ENCODE results near the gene CPXM1. TPM values are rescaled to one million over a fixed set of nuclear protein-coding genes. Genes with fewer than 3 reads are reported as not detected.

CPXM1 gene
- total and polyA plus RNA-seq, 8 donors, result 8.1 to 93.7 (median 77.0) TPM

DNA sequence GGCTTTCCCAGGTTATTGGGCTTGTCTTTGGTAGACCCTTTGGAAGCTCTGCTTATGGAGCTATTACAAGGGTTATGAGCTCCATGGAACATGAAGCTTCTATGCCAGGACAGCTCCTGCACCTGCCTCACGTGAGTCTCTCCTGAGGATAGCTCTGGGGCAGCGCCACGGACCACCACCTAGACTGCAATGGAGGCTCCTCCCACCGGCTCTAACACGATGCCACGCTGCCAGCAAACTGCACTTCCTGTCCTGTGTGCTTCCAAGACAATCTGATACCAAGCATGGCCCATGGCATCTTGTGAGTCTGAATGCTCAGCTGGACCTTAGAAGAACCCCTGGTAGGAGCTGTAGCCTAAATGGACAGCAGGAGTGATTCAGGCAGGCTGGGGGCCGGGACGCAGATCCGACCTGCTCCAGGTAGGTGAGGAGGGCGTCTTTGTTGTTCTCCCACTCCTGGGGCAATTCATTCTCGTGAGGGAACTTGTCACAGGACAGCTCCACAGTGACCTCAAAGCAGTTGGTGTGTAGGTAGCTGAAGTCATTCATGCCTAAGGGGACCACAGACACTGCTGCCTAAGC lies 5.5 kb downstream of the CPXM1 start:
- DNase-seq (no peak), ATAC-seq (no peak)
- intact Hi-C loops (cut with DNase I), result no loop called here
- Histone ChIP-seq H3K9me3 (no peaks in the 10 kb centered on the region), H3K4me1 (peaks cover 0 to 10% of the 10 kb centered on the region in 2 donors), H3K27ac (no peak overlapping the region), H3K36me3 (no peaks in the 10 kb centered on the region), H3K4me3 (no peak overlapping the region), H3K27me3 (peaks cover under 1 to 76% of the 10 kb centered on the region in 2 donors)
- TF ChIP-seq, protein P1, sequence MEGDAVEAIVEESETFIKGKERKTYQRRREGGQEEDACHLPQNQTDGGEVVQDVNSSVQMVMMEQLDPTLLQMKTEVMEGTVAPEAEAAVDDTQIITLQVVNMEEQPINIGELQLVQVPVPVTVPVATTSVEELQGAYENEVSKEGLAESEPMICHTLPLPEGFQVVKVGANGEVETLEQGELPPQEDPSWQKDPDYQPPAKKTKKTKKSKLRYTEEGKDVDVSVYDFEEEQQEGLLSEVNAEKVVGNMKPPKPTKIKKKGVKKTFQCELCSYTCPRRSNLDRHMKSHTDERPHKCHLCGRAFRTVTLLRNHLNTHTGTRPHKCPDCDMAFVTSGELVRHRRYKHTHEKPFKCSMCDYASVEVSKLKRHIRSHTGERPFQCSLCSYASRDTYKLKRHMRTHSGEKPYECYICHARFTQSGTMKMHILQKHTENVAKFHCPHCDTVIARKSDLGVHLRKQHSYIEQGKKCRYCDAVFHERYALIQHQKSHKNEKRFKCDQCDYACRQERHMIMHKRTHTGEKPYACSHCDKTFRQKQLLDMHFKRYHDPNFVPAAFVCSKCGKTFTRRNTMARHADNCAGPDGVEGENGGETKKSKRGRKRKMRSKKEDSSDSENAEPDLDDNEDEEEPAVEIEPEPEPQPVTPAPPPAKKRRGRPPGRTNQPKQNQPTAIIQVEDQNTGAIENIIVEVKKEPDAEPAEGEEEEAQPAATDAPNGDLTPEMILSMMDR (IDR thresholded peaks at IDR 0.05), result no peak

DNA sequence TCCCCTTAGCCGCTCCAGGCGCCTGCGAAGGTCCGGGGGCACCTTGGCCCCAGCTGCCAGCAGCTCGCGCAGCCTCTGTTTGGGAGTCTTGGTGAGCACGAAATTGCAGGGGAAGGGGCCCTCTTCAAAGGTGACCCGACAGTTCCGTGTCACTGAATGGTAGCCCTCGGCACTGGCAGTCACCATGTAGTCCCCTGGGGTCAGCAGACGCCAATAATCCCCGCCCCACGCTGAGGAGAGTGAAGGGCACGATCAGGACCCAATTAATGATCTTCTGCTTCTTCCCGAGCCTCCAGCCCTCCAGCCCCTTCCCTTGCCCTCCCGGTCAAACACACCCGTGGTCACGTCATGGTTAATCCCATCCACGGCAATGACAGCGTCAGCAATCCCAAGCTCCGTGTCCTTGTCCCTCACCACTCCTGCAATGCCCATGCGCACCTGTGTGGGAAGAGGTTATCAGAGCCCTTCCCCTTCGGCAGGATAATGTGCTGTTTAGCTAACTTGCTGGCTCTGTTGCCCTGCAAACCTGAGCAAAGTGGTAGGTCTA lies 6.2 kb downstream of the CPXM1 start:
- Histone ChIP-seq H3K4me3 (no peak overlapping the region), H3K27me3 (peaks cover 0 to 71% of the 10 kb centered on the region in 2 donors), H3K36me3 (no peaks in the 10 kb centered on the region), H3K4me1 (peaks cover 0 to 4% of the 10 kb centered on the region in 2 donors), H3K27ac (no peak overlapping the region), H3K9me3 (no peaks in the 10 kb centered on the region)
- no peak for DNase-seq
- intact Hi-C loops (cut with DNase I), result no loop called here
- TF ChIP-seq, protein P1 (IDR thresholded peaks at IDR 0.05), result no peak
- ATAC-seq, result no peak

DNA sequence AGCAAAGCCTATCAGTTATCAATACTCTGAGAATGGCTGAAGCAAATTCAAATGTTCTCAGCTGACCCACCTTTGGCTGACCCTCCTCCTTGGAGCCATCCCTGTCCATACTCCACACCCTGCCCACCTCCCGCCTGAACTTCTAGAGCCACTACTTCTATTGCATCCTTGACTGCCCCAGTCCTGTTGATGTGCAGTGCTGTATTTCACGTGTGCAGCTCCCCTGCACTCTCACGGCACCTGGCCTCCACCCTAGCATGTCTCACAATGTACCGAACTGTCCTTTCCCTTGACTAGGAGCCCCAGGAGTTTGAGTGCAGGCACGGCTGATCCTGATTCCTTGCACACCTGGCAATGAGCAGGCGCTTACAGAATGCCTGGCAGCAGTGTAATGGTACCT lies 7.0 kb downstream of the CPXM1 start:
- Histone ChIP-seq H3K4me1 (no peaks in the 10 kb centered on the region), H3K27ac (no peak overlapping the region), H3K27me3 (peaks cover 0 to 66% of the 10 kb centered on the region in 2 donors), H3K36me3 (no peaks in the 10 kb centered on the region), H3K4me3 (no peak overlapping the region), H3K9me3 (no peaks in the 10 kb centered on the region)
- intact Hi-C loops (cut with DNase I), result no loop called here
- ATAC-seq (no peak), DNase-seq (no peak)
- TF ChIP-seq, protein P1 (IDR thresholded peaks at IDR 0.05), result no peak

DNA sequence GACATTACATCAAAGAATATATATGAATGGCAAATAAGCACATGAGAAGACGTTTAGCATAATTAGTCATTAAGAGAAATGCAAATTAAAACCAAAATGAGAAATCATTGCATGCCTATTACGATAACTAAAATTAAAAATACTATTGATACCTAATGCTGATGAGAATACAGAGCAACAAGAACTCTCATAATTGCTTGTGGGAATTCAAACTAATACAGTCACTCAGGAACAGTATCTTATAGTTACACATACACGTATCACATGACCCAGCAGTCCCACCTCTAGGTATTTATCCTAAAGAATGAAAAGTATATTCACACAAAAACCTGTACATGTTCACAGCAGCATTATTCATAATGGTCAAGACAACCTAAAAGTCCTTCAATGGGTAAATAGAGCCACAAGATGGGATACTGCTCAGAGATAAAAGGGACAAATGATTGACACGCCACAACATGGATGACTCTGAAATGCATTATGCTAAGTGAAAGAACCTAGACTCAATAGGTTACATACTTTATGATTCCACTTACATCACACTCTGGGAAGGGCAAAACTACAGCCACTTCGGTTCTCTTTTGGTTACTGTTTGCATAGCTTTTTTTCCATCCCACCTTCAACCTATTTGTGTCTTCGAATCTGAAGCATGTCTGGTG lies 16.4 kb downstream of the CPXM1 start:
- Histone ChIP-seq H3K27me3 (peaks cover 3 to 12% of the 10 kb centered on the region in 2 donors), H3K9me3 (no peaks in the 10 kb centered on the region), H3K27ac (no peak overlapping the region), H3K4me3 (no peak overlapping the region), H3K4me1 (no peaks in the 10 kb centered on the region), H3K36me3 (no peaks in the 10 kb centered on the region)
- intact Hi-C loops (cut with DNase I), result no loop called here
- TF ChIP-seq, protein P1 (IDR thresholded peaks at IDR 0.05), result no peak
- DNase-seq (no peak), ATAC-seq (no peak)

DNA sequence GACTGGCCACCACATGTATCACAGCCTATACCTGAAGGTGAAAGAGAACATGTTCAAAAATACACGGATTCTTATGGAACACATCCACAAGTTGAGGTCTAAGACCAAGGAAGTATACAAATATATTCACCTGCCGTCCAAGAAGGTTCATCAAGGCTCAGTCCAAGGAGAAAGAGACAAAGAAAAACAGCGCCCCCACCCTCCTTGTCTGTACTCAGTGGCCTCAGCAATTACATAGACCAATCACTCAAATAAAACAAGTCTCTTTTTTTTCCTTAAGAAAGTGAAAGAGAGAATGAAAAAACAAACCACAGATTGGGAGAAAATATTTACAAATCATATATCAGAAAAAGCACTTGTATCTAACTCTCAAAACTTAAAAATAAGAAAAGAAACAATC lies 19.5 kb downstream of the CPXM1 start:
- ATAC-seq (no peak), DNase-seq (no peak)
- Histone ChIP-seq H3K4me3 (no peak overlapping the region), H3K9me3 (no peaks in the 10 kb centered on the region), H3K36me3 (no peaks in the 10 kb centered on the region), H3K4me1 (no peaks in the 10 kb centered on the region), H3K27ac (no peak overlapping the region), H3K27me3 (peaks cover 3 to 11% of the 10 kb centered on the region in 2 donors)
- TF ChIP-seq, protein P1 (IDR thresholded peaks at IDR 0.05), result no peak
- intact Hi-C loops (cut with DNase I), result no loop called here

All from left lung (tissue), 10 donors.